OCI-LY7 (cell line): ENCODE results near the gene RBL2. TPM values are rescaled to one million over a fixed set of nuclear protein-coding genes. Genes with fewer than 3 reads are reported as not detected.
"Not testable (repeated sequence)": the region's sequence is repeated elsewhere in the genome, so short reads cannot be mapped to it uniquely, and the experiment has no call there.

ENCODE experiments used
- BruUV-seq: library from RNA; stranded (reverse); fragments of 400-500 nt; replicated peaks from 2 replicates; lab custom pipeline; 2021; lab: Mats Ljungman, UMichigan
- CTCF ChIA-PET: fragments of 300-600 bp; sonication (Branson Sonifier 250); formaldehyde crosslinking; loops from one replicate; lab custom pipeline; 2022; ENCODE audit warnings: antibody characterized with exemption; ENCODE audit not compliant: unreplicated experiment; lab: Charles Lee
- POLR2A ChIA-PET: fragments of 300-600 bp; sonication (Branson Sonifier 250); formaldehyde crosslinking; loops from one replicate; lab custom pipeline; 2022; ENCODE audit warnings: antibody characterized with exemption; lab: Charles Lee
- DNase-seq: peaks from one replicate; pipeline ENCODE4 v3.0.0-alpha.2; 2015; ENCODE audit warnings: low spot score
- H2AFZ ChIP-seq: fragments of 200-600 bp; sonication (generic), shearing (Covaris generic); 2 replicates; pipeline ENCODE4 v1.6.1; 2014; ENCODE audit warnings: mild to moderate bottlenecking, antibody characterized with exemption, low read length, moderate library complexity
- H3K27ac ChIP-seq: fragments of 200-600 bp; sonication (generic); 2 replicates; pipeline ENCODE4 v1.5.1; 2014; ENCODE audit warnings: mixed run types, low read depth, mild to moderate bottlenecking, moderate library complexity, low read length, inconsistent platforms; ENCODE audit not compliant: poor library complexity, severe bottlenecking
- H3K36me3 ChIP-seq: fragments of 200-600 bp; sonication (generic); 2 replicates; pipeline ENCODE4 v1.6.1; 2014; ENCODE audit warnings: mild to moderate bottlenecking, antibody characterized with exemption, low read length, moderate library complexity, mixed read lengths; ENCODE audit not compliant: insufficient read depth
- H3K4me1 ChIP-seq: fragments of 200-600 bp; sonication (generic); 2 replicates; pipeline ENCODE4 v1.5.1; 2014; ENCODE audit warnings: mild to moderate bottlenecking, low read length; ENCODE audit not compliant: insufficient read depth, poor library complexity, severe bottlenecking
- H3K4me2 ChIP-seq: fragments of 200-600 bp; sonication (generic); 2 replicates; pipeline ENCODE4 v1.6.1; 2014; ENCODE audit warnings: mild to moderate bottlenecking, low read length
- H3K4me3 ChIP-seq: fragments of 200-600 bp; sonication (generic); 2 replicates; pipeline ENCODE4 v1.5.1; 2014; ENCODE audit warnings: mild to moderate bottlenecking, low read depth, low read length; ENCODE audit not compliant: poor library complexity, severe bottlenecking
- H3K79me2 ChIP-seq: fragments of 200-600 bp; sonication (generic); 2 replicates; pipeline ENCODE4 v1.6.1; 2016; ENCODE audit warnings: low read depth, mild to moderate bottlenecking, low read length, moderate library complexity, mixed read lengths; ENCODE audit not compliant: insufficient read depth
- H3K9me2 ChIP-seq: fragments of 200-600 bp; sonication (generic); 2 replicates; pipeline ENCODE4 v1.6.1; 2016; ENCODE audit warnings: mild to moderate bottlenecking, low read length, mixed read lengths; ENCODE audit not compliant: insufficient read depth
- H3K9me3 ChIP-seq: fragments of 200-600 bp; sonication (generic); 2 replicates; pipeline ENCODE4 v1.6.1; 2014; ENCODE audit warnings: mild to moderate bottlenecking, mixed run types, low read length, mixed read lengths
- H4K20me1 ChIP-seq: fragments of 200-600 bp; sonication (generic); 2 replicates; pipeline ENCODE4 v1.6.1; 2014; ENCODE audit warnings: mild to moderate bottlenecking, antibody characterized with exemption, low read length, moderate library complexity, mixed read lengths; ENCODE audit not compliant: insufficient read depth
- EZH2phosphoT487 ChIP-seq: fragments of 200-600 bp; sonication (generic); IDR thresholded peaks from 2 replicates; pipeline ENCODE4 v1.6.1; 2018; ENCODE audit warnings: low read depth, borderline replicate concordance, mild to moderate bottlenecking, mixed run types, antibody characterized with exemption, low read length, moderate library complexity, mixed read lengths
- intact Hi-C: fragments of 100-400 bp; cut with micrococcal nuclease; formaldehyde crosslinking; loops from one replicate; pipeline ENCODE4 v1.10.0; 2022; ENCODE audit not compliant: unreplicated experiment
- total RNA-seq, 2 experiments: library from RNA; depleted of rRNA in 1 of 2; stranded (reverse); fragments of >200 nt in 1 of 2; shearing (Covaris generic) in 1 of 2; gene quantifications; 2 replicates each; pipeline ENCODE4 v1.2.3, GENCODE V29; 2014 to 2022
- TF ChIP-seq, protein P1 (sequence below): fragments of 200-600 bp; sonication (generic); conservative IDR thresholded peaks from 2 replicates; pipeline ENCODE4 v1.5.1; 2014; ENCODE audit warnings: mild to moderate bottlenecking, antibody characterized with exemption, low read length, moderate library complexity, mixed read lengths

The RBL2 gene
- total RNA-seq, 2 experiments from 2014 or later = 51.1 to 69.0 TPM

DNA sequence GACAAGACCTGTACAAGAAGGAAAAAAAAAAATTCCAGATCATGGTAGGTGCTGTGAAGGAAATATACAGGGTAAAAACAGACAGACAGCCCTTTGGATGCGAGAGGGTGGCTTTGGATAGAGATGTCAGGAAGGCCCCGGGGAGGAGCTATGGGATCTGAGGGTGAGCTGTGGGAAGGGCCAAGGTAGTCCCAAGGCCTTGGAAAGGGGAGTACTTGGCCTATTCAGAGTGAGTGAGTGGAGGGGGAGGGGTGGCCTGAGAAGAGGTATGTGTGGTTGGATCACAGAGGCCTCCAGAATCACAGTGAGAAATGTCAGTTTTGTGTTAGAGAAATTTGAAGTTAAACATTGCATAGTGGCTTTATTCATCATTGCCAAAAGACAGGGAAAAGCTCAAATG, 99.9 kb downstream of the RBL2 start:
- no peaks in the 10 kb centered on the region for H3K9me2 ChIP-seq
- no peak overlapping the region for H2AFZ ChIP-seq
- ChIA-PET CTCF (no interaction called here), POLR2A (interaction anchor here (0.6 to 0.7 kb wide), 2 partner anchors 64 to 293 kb away, joined by 3 to 5 read pairs; no protein-coding TSS in a partner anchor)
- no peaks in the 10 kb centered on the region for H3K9me3 ChIP-seq
- H3K79me2 ChIP-seq = no peaks in the 10 kb centered on the region
- no peak overlapping the region for H3K4me2 ChIP-seq
- intact Hi-C loops = no loop called here
- no peaks in the 10 kb centered on the region for H3K4me1 ChIP-seq
- no TSS peak for BruUV-seq
- H3K4me3 ChIP-seq = no peak overlapping the region
- no peaks in the 10 kb centered on the region for H3K36me3 ChIP-seq
- DNase-seq = no peak
- no peaks in the 10 kb centered on the region for H4K20me1 ChIP-seq
- no peak overlapping the region for H3K27ac ChIP-seq
- TF ChIP-seq, protein P1, sequence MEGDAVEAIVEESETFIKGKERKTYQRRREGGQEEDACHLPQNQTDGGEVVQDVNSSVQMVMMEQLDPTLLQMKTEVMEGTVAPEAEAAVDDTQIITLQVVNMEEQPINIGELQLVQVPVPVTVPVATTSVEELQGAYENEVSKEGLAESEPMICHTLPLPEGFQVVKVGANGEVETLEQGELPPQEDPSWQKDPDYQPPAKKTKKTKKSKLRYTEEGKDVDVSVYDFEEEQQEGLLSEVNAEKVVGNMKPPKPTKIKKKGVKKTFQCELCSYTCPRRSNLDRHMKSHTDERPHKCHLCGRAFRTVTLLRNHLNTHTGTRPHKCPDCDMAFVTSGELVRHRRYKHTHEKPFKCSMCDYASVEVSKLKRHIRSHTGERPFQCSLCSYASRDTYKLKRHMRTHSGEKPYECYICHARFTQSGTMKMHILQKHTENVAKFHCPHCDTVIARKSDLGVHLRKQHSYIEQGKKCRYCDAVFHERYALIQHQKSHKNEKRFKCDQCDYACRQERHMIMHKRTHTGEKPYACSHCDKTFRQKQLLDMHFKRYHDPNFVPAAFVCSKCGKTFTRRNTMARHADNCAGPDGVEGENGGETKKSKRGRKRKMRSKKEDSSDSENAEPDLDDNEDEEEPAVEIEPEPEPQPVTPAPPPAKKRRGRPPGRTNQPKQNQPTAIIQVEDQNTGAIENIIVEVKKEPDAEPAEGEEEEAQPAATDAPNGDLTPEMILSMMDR = no peak
- TF ChIP-seq EZH2phosphoT487 = no peak

DNA sequence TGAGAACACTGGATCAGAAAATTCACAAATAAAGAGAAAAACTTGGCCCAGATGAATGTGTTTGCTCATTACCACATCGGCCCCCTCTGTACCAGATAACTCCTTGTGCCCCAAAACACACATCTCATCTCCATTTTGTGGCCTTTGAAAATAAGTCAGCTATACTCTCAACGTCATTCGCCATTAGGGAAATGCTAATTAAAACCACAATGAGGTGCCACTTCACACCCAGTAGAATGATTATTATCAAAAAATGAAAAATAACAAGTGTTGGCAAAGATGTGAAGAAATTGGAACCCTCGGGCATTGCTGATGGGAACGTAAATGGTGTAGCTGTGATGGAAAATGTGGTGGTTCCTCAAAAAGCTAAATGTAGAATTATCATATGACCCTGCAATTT, 103.4 kb downstream of the RBL2 start:
- H3K9me2 ChIP-seq = no peaks in the 10 kb centered on the region
- TF ChIP-seq, protein P1 = no peak
- TF ChIP-seq EZH2phosphoT487 = no peak
- no peaks in the 10 kb centered on the region for H4K20me1 ChIP-seq
- no peaks in the 10 kb centered on the region for H3K36me3 ChIP-seq
- no peaks in the 10 kb centered on the region for H3K79me2 ChIP-seq
- DNase-seq = no peak
- no peaks in the 10 kb centered on the region for H3K4me1 ChIP-seq
- no peak overlapping the region for H2AFZ ChIP-seq
- H3K4me3 ChIP-seq = no peak overlapping the region
- POLR2A ChIA-PET = no interaction called here
- intact Hi-C loops = no loop called here
- no TSS peak for BruUV-seq
- H3K27ac ChIP-seq = no peak overlapping the region
- CTCF ChIA-PET = no interaction called here
- no peak overlapping the region for H3K4me2 ChIP-seq
- H3K9me3 ChIP-seq = no peaks in the 10 kb centered on the region

DNA sequence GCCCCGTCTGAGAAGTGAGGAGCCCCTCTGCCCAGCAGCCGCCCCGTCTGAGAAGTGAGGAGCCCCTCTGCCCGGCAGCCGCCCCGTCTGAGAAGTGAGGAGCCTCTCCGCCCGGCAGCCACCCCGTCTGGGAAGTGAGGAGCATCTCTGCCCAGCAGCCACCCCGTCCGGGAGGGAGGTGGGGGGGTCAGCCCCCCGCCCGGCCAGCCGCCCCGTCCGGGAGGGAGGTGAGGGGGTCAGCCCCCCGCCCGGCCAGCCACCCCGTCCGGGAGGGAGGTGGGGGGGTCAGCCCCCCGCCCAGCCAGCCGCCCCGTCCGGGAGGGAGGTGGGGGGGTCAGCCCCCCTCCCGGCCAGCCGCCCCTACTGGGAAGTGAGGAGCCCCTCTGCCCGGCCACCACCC, 105.1 kb downstream of the RBL2 start:
- H4K20me1 ChIP-seq, POLR2A ChIA-PET, H3K27ac ChIP-seq, DNase-seq, BruUV-seq, H3K4me2 ChIP-seq, H3K4me3 ChIP-seq, H2AFZ ChIP-seq, intact Hi-C loops, H3K4me1 ChIP-seq, H3K79me2 ChIP-seq, H3K9me2 ChIP-seq, H3K9me3 ChIP-seq, H3K36me3 ChIP-seq, CTCF ChIA-PET: not testable (repeated sequence)

DNA sequence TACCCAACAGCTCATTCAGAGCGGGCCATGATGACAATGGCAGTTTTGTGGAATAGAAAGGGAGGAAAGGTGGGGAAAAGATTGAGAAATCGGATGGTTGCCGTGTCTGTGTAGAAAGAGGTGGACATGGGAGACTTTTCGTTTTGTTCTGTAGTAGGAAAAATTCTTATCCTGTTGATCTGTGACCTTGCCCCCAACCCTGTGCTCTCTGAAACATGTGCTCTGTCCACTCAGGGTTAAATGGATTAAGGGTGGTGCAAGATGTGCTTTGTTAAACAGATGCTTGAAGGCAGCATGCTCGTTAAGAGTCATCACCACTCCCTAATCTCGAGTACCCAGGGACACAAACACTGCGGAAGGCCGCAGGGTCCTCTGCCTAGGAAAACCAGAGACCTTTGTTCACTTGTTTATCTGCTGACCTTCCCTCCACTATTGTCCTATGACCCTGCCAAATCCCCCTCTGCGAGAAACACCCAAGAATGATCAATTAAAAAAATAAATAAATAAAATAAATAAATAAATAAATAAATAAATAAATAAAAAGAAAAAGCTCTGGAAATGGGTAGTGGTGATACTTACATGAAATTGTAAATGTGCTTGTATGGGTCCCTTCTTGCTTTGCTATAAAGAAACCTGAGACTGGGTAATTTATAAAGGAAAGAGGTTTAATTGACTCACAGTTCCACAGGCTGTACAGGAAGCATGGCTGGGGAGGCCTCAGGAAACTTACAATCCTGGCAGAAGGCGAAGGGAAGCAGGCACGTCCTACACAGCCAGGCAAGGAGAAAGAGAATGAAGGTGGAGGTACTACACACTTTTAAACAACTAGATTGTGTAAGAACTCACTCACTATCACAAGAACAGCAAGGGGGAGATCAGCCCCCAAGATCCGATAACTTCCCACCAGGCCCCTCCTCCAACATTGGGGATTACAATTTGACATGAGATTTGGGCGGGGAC, 105.8 kb downstream of the RBL2 start:
- H3K4me3 ChIP-seq, POLR2A ChIA-PET, H3K4me1 ChIP-seq, H4K20me1 ChIP-seq, H3K9me3 ChIP-seq, H2AFZ ChIP-seq, H3K9me2 ChIP-seq, CTCF ChIA-PET, H3K79me2 ChIP-seq, intact Hi-C loops, H3K4me2 ChIP-seq, DNase-seq, H3K27ac ChIP-seq, BruUV-seq, H3K36me3 ChIP-seq: not testable (repeated sequence)
